ENCODE measurements around the gene OTOS.

The OTOS gene

GRCh38 chr2:240121190-240121589 lies 19.3 kb downstream of the OTOS start:
- Mint-ChIP-seq H3K4me1 (peaks cover 2 to 6% of the 10 kb centered on the region in 2 donors), H3K9me3 (no peaks in the 10 kb centered on the region), H3K4me3 (no peak overlapping the region), H3K27me3 (peaks cover 3 to 11% of the 10 kb centered on the region in 2 donors), H3K36me3 (peaks cover 9 to 15% of the 10 kb centered on the region in 2 donors), H3K27ac (no peak overlapping the region)
- DNase-seq: no peak
- peak; percentile 63 to 67 for ATAC-seq (replicated peaks)

- DNase-seq (no peak), ATAC-seq (replicated peaks) (no peak)
- H3K27me3 Mint-ChIP-seq: peaks cover 20 to 32% of the 10 kb centered on the region in 2 donors
- H3K4me3 Mint-ChIP-seq: no peak overlapping the region
- no peaks in the 10 kb centered on the region for H3K9me3 Mint-ChIP-seq
- H3K27ac Mint-ChIP-seq: no peak overlapping the region
- H3K4me1 Mint-ChIP-seq: no peaks in the 10 kb centered on the region
- H3K36me3 Mint-ChIP-seq: no peaks in the 10 kb centered on the region
These were observed 26.2 kb downstream of the OTOS start for GRCh38 chr2:240114233-240114632.

GRCh38 chr2:240112914-240113690 lies 27.4 kb downstream of the OTOS start:
- Mint-ChIP-seq H3K27ac (no peak overlapping the region), H3K9me3 (no peaks in the 10 kb centered on the region), H3K4me3 (no peak overlapping the region), H3K27me3 (peaks cover 20 to 36% of the 10 kb centered on the region in 2 donors), H3K4me1 (no peaks in the 10 kb centered on the region), H3K36me3 (no peaks in the 10 kb centered on the region)
- DNase-seq: no peak
- no peak for ATAC-seq (replicated peaks)

- H3K4me1 Mint-ChIP-seq: no peaks in the 10 kb centered on the region
- no peak overlapping the region for H3K4me3 Mint-ChIP-seq
- ATAC-seq (replicated peaks) (no peak), DNase-seq (no peak)
- no peak overlapping the region for H3K27ac Mint-ChIP-seq
- peaks cover 29 to 43% of the 10 kb centered on the region in 2 donors for H3K27me3 Mint-ChIP-seq
- H3K9me3 Mint-ChIP-seq: no peaks in the 10 kb centered on the region
- no peaks in the 10 kb centered on the region for H3K36me3 Mint-ChIP-seq
These were observed 29.2 kb downstream of the OTOS start for GRCh38 chr2:240111253-240111652.

GRCh38 chr2:240109386-240109785 lies 31.1 kb downstream of the OTOS start:
- DNase-seq: no peak
- no peak for ATAC-seq (replicated peaks)

GRCh38 chr2:240107477-240107796 lies 33.0 kb downstream of the OTOS start:
- Mint-ChIP-seq H3K36me3 (no peaks in the 10 kb centered on the region), H3K9me3 (peaks cover 0 to 4% of the 10 kb centered on the region in 2 donors), H3K27me3 (peaks cover 24 to 33% of the 10 kb centered on the region in 2 donors), H3K4me3 (no peak overlapping the region), H3K4me1 (no peaks in the 10 kb centered on the region), H3K27ac (no peak overlapping the region)
- DNase-seq (no peak), ATAC-seq (replicated peaks) (no peak)

More at GRCh38 chr2:240109386-240109785, 31.1 kb downstream of the OTOS start:
- H3K4me3 Mint-ChIP-seq: no peak overlapping the region
- no peaks in the 10 kb centered on the region for H3K4me1 Mint-ChIP-seq
- H3K27ac Mint-ChIP-seq: no peak overlapping the region
- H3K27me3 Mint-ChIP-seq: peaks cover 25 to 39% of the 10 kb centered on the region in 2 donors
- no peaks in the 10 kb centered on the region for H3K9me3 Mint-ChIP-seq
- no peaks in the 10 kb centered on the region for H3K36me3 Mint-ChIP-seq

- ATAC-seq (replicated peaks) (no peak), DNase-seq (no peak)
- Mint-ChIP-seq H3K9me3 (peaks cover 0 to 4% of the 10 kb centered on the region in 2 donors), H3K27ac (no peak overlapping the region), H3K27me3 (peaks cover 24 to 30% of the 10 kb centered on the region in 2 donors), H3K36me3 (no peaks in the 10 kb centered on the region), H3K4me1 (no peaks in the 10 kb centered on the region), H3K4me3 (no peak overlapping the region)
These were observed 33.5 kb downstream of the OTOS start for GRCh38 chr2:240106765-240107476.

- peaks cover 2 to 4% of the 10 kb centered on the region in 2 donors for H3K9me3 Mint-ChIP-seq
- H3K27me3 Mint-ChIP-seq: peaks cover 24 to 28% of the 10 kb centered on the region in 2 donors
- H3K27ac Mint-ChIP-seq: no peak overlapping the region
- no peak for ATAC-seq (replicated peaks)
- no peaks in the 10 kb centered on the region for H3K36me3 Mint-ChIP-seq
- no peak for DNase-seq
- no peak overlapping the region for H3K4me3 Mint-ChIP-seq
- no peaks in the 10 kb centered on the region for H3K4me1 Mint-ChIP-seq
These were observed 34.5 kb downstream of the OTOS start for GRCh38 chr2:240105982-240106381.

GRCh38 chr2:240103136-240103535 lies 37.3 kb downstream of the OTOS start:
- H3K27me3 Mint-ChIP-seq: peaks cover 43 to 45% of the 10 kb centered on the region in 2 donors

GRCh38 chr2:240098349-240098748 lies 42.1 kb downstream of the OTOS start:
- no peaks in the 10 kb centered on the region for H3K4me1 Mint-ChIP-seq
- DNase-seq: no peak
- no peak overlapping the region for H3K4me3 Mint-ChIP-seq
- peaks cover 71 to 80% of the 10 kb centered on the region in 2 donors for H3K27me3 Mint-ChIP-seq
- H3K27ac Mint-ChIP-seq: no peak overlapping the region
- no peak for ATAC-seq (replicated peaks)
- H3K36me3 Mint-ChIP-seq: peaks cover 5% of the 10 kb centered on the region in 2 donors
- H3K9me3 Mint-ChIP-seq: peaks cover 17 to 28% of the 10 kb centered on the region in 2 donors

More at GRCh38 chr2:240103136-240103535, 37.3 kb downstream of the OTOS start:
- H3K4me3 Mint-ChIP-seq: no peak overlapping the region
- H3K4me1 Mint-ChIP-seq: no peaks in the 10 kb centered on the region
- DNase-seq (no peak), ATAC-seq (replicated peaks) (no peak)
- peaks cover 3 to 5% of the 10 kb centered on the region in 2 donors for H3K36me3 Mint-ChIP-seq
- H3K9me3 Mint-ChIP-seq: peaks cover 12 to 20% of the 10 kb centered on the region in 2 donors
- no peak overlapping the region for H3K27ac Mint-ChIP-seq

- peaks cover 20 to 33% of the 10 kb centered on the region in 2 donors for H3K9me3 Mint-ChIP-seq
- ATAC-seq (replicated peaks) (no peak), DNase-seq (no peak)
- H3K4me1 Mint-ChIP-seq: no peaks in the 10 kb centered on the region
- no peak overlapping the region for H3K27ac Mint-ChIP-seq
- H3K4me3 Mint-ChIP-seq: no peak overlapping the region
- H3K36me3 Mint-ChIP-seq: peaks cover 5% of the 10 kb centered on the region in 2 donors
- H3K27me3 Mint-ChIP-seq: peaks cover 75 to 83% of the 10 kb centered on the region in 2 donors
These were observed 44.6 kb downstream of the OTOS start for GRCh38 chr2:240095556-240096523.

GRCh38 chr2:240089306-240089705 lies 51.2 kb downstream of the OTOS start:
- DNase-seq: no peak
- H3K9me3 Mint-ChIP-seq: peaks cover 23 to 32% of the 10 kb centered on the region in 2 donors

More at GRCh38 chr2:240089306-240089705, 51.2 kb downstream of the OTOS start:
- H3K27me3 Mint-ChIP-seq: peaks cover 47 to 51% of the 10 kb centered on the region in 2 donors
- ATAC-seq (replicated peaks): no peak
- H3K4me3 Mint-ChIP-seq: no peak overlapping the region
- H3K36me3 Mint-ChIP-seq: no peaks in the 10 kb centered on the region
- H3K27ac Mint-ChIP-seq: no peak overlapping the region
- H3K4me1 Mint-ChIP-seq: no peaks in the 10 kb centered on the region

Measured in stimulated activated naive B cell treated with anti-CD40 and anti-IgM and Interleukin-4, amounts not matched to agents 10 μg/mL and 1 μg/mL and 100 μg/mL, for 72 hours (primary cell).